Activated naive CD4-positive, alpha-beta T cell (primary cell): ENCODE data around the gene NPTX2.
"Not testable (repeated sequence)": the region's sequence is repeated elsewhere in the genome, so short reads cannot be mapped to it uniquely, and the experiment has no call there.

ENCODE experiments used
- DNase-seq, 4 experiments: peaks; one replicate each; lab custom pipeline; 2025; lab: John Stamatoyannopoulos, UW

NPTX2 gene

DNA sequence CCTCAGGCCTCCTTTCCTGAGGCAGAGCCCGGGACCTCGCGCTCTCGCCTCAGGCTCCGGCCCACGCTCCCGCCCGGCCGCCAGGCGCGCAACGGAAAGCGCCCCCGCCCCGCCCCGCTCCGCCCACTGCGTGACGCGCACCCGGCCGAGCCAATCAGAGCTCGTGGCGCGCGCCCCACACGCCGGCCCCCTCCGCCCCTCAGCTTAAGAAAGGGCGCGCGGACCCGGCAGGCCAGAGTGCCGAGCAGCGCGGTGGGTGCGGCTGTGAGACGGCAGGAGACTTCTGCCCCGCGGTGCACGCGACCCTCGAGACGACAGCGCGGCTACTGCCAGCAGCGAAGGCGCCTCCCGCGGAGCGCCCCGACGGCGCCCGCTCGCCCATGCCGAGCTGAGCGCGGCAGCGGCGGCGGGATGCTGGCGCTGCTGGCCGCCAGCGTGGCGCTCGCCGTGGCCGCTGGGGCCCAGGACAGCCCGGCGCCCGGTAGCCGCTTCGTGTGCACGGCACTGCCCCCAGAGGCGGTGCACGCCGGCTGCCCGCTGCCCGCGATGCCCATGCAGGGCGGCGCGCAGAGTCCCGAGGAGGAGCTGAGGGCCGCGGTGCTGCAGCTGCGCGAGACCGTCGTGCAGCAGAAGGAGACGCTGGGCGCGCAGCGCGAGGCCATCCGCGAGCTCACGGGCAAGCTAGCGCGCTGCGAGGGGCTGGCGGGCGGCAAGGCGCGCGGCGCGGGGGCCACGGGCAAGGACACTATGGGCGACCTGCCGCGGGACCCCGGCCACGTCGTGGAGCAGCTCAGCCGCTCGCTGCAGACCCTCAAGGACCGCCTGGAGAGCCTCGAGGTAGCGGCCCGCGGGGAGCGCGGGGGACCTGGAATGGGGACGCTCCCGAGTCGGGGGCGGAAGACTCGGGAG is at the start of gene NPTX2:
Gene NPTX2 (plus strand): TSS at position 235 of the 909 bp plus-strand sequence. CDS start 177 bp downstream, at position 412.
- no peak for DNase-seq

GRCh38 chr7:98567991-98568390 is 49.1 kb upstream of the NPTX2 start:
- DNase-seq = no peak

DNA sequence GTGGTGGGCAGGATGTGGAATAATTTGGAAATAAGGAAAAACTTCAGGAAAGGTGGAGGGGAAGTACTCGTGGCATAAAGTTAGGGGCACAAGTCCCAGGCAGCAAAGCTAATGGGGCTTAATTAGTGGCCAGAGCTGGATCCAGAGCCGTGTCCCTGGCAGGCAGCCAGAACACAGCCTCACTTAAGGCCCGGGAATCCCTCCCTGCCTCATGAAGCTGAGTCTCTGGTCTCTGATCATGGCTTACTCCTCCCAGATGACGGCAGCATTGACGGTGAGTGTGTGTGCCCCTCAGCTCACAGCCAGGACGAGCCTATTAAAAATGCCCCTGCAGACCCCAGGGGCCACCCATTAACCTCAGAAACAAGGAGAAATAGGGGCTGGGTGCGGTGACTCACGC is 48.2 kb upstream of the NPTX2 start:
- DNase-seq = no peak

DNA sequence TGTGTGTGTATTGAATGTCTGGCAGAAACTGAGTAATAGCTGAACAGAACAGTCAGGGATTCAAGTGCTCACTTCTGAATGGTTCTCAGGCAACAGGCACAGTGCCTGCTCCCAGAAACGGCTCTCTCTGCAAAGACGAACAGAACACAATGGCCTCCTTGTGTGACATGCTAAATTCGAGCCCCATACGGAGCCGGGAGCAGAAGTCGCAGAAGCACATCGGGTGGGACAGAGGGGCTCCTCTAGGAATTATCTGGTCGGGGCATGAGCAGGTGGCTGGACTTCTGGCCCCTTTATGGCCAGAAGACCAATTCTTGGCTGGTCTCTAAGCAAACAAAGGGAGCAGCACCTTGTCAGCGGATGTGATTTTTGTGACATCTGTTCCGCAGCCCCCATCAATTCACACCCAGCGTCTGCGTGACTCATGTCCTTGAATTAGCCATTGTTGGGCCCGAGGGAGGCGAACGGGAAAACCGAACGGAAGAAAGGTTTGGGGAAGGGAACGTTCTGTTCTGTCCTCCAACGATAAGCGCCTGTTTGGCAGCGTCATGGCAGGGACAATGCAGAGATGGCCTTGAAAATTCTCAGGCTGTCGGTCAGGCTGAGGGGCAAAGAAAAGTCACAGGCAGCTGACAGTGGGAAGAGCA is 47.3 kb upstream of the NPTX2 start:
- DNase-seq = no peak

DNA sequence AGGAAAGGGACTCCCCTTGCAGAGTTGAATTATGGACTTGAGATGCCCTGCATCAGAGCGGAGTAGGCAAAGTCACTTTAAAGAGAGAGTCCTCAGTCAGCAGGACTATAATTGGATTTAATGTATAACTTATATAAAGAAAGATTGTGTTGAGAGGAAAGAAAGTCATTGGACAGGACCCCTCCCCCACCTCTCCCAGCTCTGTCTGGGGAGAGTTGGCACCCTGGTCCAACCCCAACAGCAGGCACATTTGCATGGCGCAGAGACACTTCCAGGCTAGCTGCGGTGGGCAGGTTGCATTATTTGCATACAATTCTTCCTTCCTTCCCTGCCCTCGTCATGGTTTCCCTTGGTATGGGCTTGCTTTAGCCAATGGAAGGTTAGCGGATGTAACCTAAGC is 46.1 kb upstream of the NPTX2 start:
- DNase-seq = no peak

DNA sequence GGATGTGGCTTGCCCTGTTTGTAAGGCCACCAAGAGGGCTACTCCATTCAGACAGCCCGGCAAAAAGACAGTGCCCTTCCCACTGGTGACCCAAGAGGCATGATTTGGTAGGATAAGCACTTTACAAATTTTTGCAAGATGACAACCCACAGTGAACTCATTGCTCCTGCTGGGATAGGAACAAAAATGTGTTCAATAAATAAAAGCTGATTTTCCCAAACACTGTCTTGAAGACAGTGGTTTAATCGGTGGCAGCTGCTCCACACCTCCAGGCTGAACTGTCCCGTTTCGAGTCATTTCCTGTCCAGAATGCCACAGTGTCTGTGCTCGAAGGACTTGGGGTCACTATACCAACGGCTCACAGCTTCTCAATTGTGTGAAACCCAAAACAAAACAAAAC is 45.1 kb upstream of the NPTX2 start:
- DNase-seq = no peak

- DNase-seq = not testable (repeated sequence)
These were observed 44.4 kb upstream of the NPTX2 start for GRCh38 chr7:98572716-98573115.

GRCh38 chr7:98573816-98574215 is 43.3 kb upstream of the NPTX2 start:
- DNase-seq = no peak

DNA sequence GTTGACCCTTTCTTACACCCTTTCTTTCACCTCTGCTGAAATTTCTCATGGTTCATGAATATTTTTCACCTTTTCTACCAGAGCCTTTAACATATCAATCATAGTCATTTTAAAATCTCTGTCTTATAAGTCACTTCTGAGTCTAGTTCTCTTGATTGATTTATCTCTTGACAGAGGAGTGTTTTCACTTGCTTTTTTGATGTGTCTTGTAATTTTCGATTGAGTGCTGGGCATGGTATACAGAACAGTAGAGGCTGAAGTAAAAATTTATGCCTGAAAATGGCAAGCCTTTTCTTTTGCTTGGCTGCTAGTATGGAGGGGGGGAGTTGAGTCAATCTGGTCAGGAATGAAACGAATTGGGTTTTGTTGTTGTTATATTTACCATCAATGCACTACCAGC is 41.2 kb upstream of the NPTX2 start:
- no peak for DNase-seq

- DNase-seq = no peak
These were observed 32.3 kb upstream of the NPTX2 start for GRCh38 chr7:98584830-98585229.

DNA sequence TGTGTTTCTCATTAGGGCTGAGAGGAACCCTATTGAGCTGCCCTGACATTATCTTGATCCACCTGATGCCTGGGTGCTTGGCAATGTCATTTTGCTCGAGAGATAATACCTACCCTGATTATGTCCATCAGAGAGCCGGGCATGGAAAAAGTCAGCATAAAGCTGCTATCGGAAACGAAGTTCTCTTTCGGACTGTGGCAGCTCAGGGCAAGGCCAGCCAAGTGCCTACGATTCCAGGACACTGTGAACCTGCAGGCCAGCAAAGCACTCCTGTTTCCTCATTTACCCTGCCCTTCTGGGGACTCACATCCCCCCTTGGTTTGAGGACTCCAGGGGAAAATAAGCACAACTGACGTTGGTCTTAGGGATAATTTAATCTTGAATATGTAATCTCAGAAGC is 25.2 kb upstream of the NPTX2 start:
- no peak for DNase-seq

GRCh38 chr7:98594348-98594747 is 22.7 kb upstream of the NPTX2 start:
- DNase-seq = no peak

DNA sequence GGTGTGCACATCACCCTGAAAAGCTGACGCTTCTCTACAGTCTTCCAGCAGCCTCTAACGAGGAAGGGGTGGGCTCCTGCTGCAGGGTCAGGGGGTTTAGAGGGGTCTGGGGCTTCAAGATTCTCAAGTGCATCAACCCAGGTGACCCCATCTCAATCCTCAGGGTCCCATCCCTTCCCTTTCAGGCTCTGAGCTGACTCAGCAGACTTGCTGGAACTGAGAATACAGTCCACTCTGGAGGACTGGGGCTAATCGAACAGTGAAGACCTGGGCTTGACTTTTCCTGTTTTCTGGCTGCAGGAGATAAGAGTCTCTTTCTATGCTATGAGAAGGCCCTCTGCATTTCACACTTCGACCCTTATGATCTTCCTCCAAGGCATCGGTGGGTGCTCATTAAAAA is 22.3 kb upstream of the NPTX2 start:
- DNase-seq = no peak

GRCh38 chr7:98598846-98599615 is 18.1 kb upstream of the NPTX2 start:
- DNase-seq = no peak

DNA sequence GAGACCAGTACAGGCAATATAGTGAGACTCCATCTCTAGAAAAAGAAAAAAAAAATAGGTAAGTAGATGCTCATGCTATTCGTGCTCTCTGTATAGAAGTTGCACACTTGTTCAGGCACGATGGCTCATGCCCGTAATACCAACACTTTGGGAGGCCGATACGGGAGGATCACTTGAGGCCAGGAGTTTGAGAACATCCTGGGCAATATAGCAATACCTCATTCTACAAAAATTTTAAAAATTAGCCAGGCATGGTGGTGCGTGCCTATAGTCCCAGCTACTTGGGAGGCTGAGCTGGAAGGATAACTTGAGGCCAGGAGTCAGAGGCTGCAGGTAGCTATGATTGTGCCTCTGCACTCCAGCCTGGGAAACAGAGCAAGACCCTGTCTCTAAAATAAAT is 17.2 kb upstream of the NPTX2 start:
- DNase-seq = no peak

- no peak for DNase-seq
These were observed 14.2 kb upstream of the NPTX2 start for GRCh38 chr7:98602755-98603398.

DNA sequence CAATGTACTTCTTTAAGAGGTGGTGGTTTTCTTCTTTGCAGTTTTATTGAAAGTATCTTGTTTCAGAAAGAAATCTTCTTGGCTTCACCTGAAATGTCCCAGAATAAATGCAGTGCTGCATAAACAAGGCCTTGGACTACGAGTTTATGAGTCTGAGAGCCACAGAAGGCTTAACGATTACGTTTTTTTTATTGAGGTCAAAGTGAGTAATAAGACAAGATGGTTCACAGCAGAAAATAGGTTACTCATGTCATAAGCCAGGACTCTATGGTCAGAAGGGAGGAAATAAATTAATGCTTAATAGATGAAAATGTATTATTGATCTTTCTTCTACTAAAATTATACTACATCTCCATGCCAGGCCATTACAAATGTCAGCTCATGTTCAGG is 13.7 kb upstream of the NPTX2 start:
- no peak for DNase-seq

GRCh38 chr7:98613601-98614425 is 3.3 kb upstream of the NPTX2 start:
- DNase-seq = no peak

GRCh38 chr7:98616381-98617050 is 569 bp upstream of the NPTX2 start:
- DNase-seq = no peak

DNA sequence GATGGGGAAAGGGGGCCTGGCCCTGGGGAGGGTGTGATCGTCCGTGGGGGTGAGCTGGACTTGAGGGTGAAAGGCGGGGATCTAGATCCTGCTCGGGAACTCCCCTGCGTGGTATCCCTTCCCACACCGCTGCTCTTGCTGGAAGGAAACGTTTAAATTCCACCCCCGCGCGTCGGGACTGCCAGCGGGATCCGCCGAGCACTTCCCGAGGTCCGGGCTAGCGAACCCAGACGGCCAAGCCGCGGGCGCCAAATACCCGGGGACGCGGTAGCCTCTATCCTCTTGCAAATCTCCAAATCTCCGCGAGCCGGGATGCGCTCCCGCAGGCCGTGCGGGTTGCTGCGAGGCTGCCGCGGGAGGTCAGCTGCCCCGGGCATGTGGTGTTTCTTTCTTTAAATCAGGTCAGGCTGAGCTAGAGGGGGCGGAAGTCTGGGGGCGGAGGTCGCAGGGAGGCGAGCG is 904 bp downstream of the NPTX2 start:
- DNase-seq = no peak

- no peak for DNase-seq
These were observed 1.7 kb downstream of the NPTX2 start for GRCh38 chr7:98618786-98619185.
